ENCODE results near the gene PSME1.

DNA sequence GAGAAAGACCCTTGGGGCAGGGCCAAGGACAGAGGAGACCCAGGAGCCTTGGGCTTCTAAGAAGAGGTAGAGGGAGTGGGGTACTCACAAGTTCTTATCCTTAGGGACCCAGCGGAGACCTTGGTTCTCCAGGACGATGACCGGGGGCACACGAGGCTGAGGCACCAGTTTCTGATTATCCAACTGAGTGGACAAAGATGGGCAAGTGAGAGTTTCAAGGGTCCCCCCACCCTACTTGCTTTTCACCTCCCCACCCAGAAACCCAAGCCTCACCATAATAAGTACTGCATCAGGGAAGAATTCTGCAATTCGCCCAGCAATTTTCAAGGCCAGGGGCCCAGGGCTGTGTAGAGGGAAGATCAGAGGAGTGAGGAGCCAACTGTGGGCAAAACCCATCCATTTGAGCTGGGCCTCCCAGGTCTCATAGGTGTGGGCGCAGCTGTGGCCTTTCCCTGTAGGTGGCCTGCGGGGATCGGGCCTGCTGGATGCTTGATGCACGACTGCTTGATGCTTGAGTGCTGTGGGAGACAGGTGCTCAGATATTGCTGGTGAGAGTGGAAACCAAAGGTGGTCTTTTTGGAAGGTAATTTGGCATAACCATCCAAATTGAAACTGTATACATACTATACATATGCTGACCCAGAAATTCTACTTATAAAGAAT lies 3.4 kb downstream of the PSME1 start:
- TF ChIP-seq EZH2 (optimal IDR thresholded peaks at IDR 0.05; ENCODE audit: low read depth, low read length), result no peak
- TF ChIP-seq, protein P1, sequence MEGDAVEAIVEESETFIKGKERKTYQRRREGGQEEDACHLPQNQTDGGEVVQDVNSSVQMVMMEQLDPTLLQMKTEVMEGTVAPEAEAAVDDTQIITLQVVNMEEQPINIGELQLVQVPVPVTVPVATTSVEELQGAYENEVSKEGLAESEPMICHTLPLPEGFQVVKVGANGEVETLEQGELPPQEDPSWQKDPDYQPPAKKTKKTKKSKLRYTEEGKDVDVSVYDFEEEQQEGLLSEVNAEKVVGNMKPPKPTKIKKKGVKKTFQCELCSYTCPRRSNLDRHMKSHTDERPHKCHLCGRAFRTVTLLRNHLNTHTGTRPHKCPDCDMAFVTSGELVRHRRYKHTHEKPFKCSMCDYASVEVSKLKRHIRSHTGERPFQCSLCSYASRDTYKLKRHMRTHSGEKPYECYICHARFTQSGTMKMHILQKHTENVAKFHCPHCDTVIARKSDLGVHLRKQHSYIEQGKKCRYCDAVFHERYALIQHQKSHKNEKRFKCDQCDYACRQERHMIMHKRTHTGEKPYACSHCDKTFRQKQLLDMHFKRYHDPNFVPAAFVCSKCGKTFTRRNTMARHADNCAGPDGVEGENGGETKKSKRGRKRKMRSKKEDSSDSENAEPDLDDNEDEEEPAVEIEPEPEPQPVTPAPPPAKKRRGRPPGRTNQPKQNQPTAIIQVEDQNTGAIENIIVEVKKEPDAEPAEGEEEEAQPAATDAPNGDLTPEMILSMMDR (IDR thresholded peaks at IDR 0.05; ENCODE audit: low read length), result 0 out of 2 replicates have a peak, but pooled peaks have one; percentile 12

Measured in MM.1S (cell line).